Measurements from ENCODE around the gene CAMK2D.
A peak's percentile ranks its signal among the peaks of the same experiment; 100 is the strongest.
"Not testable (repeated sequence)": the region's sequence is repeated elsewhere in the genome, so short reads cannot be mapped to it uniquely, and the experiment has no call there.

Gene CAMK2D

DNA sequence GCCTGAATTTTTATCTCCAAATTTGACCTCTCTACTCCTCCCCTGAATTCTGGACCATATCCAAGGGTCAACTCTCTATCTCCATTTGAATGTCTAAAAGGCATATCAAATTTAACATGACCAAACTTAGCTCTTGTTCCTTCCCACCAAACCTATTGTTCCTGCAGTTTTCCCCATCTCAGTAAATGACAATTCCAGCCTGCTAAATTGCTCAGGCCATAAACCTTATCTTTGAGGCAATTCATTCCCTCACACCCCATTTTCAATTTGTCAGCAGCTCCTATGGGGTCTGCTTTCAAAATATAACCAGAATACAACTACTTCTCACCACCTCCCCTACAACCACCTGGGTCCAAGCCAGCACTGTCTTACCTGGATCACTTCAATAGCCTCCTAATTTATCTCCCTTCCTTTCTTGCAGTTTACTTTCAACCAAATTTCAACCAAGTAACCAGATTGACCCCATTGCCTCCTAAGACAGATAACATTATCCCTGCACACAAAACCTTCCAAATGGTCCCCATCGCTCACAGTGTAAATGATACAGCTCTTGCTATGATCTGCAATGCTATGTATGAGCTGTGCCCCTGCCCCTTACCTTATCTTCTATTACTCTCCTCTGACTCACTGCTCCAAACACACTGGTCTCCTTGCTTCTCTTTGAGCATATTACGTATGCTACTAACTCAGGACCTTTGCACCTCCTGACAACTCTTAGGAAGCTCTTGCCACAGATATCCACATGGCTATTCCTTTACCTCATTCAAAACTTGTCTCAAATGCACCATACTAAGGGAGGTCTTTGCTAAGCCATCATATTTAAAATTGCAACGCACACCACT is 66.0 kb downstream of the CAMK2D start:
- DNase-seq, result no peak
- in situ Hi-C loops (cut with HindIII; ENCODE audit: low pct_ligation_motif_present, low pct_unique_long_range_greater_than_20kb, low sequenced_read_pairs), result no loop called here

GRCh38 chr4:113694008-113694407 is 67.5 kb downstream of the CAMK2D start:
- no peak for DNase-seq
- in situ Hi-C loops (cut with HindIII; ENCODE audit: low pct_ligation_motif_present, low pct_unique_long_range_greater_than_20kb, low sequenced_read_pairs), result no loop called here

DNA sequence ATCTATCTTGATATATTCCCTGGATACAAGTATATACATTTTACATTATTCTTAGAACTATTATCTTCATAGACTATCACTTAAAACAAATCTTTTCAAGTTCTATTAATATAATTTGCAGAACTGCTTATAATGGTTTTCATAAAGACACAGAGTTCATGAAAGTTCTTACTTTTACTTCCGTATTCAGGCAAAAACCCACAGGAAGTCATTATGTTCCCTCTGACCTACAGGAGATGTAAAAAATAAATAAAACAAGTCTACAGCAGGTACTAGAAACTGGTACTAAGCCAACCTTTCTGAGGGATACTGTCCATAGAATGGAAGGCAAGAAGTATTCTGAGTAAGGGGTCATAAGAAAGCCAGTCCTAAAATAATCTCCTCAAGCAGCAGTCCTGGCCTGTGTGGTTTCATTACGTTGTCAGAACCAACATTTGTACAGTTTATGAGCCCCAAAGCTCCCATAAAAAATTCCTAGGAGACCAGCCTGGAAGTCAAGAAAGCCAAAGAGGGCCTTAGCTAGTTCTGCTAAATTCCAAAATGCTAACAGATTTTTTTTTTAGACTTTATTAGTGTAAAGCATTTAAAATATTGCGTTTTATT is 68.6 kb downstream of the CAMK2D start:
- in situ Hi-C loops (cut with HindIII; ENCODE audit: low pct_ligation_motif_present, low pct_unique_long_range_greater_than_20kb, low sequenced_read_pairs), result no loop called here
- no peak for DNase-seq

GRCh38 chr4:113691676-113692075 is 69.9 kb downstream of the CAMK2D start:
- in situ Hi-C loops (cut with HindIII; ENCODE audit: low pct_ligation_motif_present, low pct_unique_long_range_greater_than_20kb, low sequenced_read_pairs), result no loop called here
- no peak for DNase-seq

- DNase-seq, result no peak
- in situ Hi-C loops (cut with HindIII; ENCODE audit: low pct_ligation_motif_present, low pct_unique_long_range_greater_than_20kb, low sequenced_read_pairs), result no loop called here
Observed at GRCh38 chr4:113689394-113689793, 72.1 kb downstream of the CAMK2D start.

DNA sequence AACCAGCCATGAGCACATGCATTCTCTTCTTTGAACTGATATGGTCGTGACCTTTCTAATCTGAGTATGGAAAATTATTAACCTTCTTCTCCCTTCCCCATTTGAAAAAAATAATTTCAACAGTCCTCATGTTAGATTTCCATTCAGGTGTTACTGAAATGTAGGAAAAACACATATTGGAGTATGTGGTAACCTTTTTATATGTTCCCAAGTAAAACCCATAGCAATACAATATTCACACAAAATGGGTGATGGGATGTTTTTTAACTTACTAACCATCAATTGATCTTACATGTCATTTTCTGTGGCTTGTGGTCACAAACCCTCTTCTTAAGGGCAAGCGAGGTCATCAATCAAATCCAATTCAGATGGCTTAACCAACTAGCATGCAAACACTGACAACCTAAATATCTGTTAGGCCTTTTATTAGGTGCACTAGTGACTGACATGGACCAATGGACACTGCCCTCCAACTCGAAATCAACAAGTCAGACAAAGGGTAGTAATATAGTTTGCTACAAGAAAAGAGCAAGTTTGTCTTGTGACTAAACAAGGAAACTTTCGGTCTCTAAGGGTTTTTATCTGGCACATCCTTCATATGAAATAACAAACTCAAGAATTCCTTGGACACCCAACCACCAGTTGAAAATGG is 74.3 kb downstream of the CAMK2D start:
- no peak for DNase-seq
- in situ Hi-C loops (cut with HindIII; ENCODE audit: low pct_ligation_motif_present, low pct_unique_long_range_greater_than_20kb, low sequenced_read_pairs), result no loop called here

DNA sequence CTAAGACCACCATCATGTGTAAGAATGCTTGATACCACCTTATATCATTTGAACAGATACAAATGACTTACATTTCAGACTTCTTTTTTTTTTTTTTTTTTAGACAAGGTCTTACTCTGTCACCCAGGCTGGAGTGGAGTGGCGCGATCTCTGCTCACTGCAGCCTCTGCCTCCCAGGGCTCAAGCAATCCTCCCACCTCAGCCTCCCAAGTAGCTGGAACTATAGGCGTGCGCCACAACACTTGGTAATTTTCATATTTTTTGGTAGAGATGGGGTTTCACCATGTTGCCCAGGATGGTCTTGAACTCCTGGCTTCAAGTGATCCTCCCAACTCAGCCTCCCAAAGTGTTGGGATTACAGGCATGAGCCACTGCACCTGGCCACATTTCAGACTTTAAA is 76.4 kb downstream of the CAMK2D start:
- DNase-seq; in situ Hi-C loops (cut with HindIII; ENCODE audit: low pct_ligation_motif_present, low pct_unique_long_range_greater_than_20kb, low sequenced_read_pairs): not testable (repeated sequence)

- in situ Hi-C loops (cut with HindIII; ENCODE audit: low pct_ligation_motif_present, low pct_unique_long_range_greater_than_20kb, low sequenced_read_pairs), result no loop called here
- DNase-seq, result peak; percentile 13
Observed at GRCh38 chr4:113684534-113685091, 76.9 kb downstream of the CAMK2D start.

GRCh38 chr4:113682730-113683537 is 78.6 kb downstream of the CAMK2D start:
- DNase-seq, result no peak
- in situ Hi-C loops (cut with HindIII; ENCODE audit: low pct_ligation_motif_present, low pct_unique_long_range_greater_than_20kb, low sequenced_read_pairs), result no loop called here

DNA sequence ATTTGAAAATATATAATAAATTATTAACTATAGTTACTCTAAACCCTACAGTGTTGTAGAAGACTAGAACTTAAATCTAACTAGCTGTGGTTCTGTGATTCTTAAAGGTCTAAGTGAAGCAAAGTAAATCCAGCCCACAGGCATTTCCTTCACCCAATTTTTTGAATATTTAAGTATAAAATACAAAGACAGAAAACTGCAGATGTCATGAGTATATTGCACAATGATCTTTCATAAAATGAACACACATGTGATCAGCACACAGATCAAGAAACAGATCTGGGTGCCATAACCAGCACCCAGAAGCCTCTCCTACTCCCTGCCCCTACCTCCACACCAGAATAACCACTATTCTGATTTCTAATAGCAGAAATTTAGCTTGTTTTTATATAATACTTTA is 82.9 kb downstream of the CAMK2D start:
- in situ Hi-C loops (cut with HindIII; ENCODE audit: low pct_ligation_motif_present, low pct_unique_long_range_greater_than_20kb, low sequenced_read_pairs), result no loop called here
- DNase-seq, result no peak

- no peak for DNase-seq
- in situ Hi-C loops (cut with HindIII; ENCODE audit: low pct_ligation_motif_present, low pct_unique_long_range_greater_than_20kb, low sequenced_read_pairs), result no loop called here
Observed at GRCh38 chr4:113677325-113677724, 84.2 kb downstream of the CAMK2D start.

DNA sequence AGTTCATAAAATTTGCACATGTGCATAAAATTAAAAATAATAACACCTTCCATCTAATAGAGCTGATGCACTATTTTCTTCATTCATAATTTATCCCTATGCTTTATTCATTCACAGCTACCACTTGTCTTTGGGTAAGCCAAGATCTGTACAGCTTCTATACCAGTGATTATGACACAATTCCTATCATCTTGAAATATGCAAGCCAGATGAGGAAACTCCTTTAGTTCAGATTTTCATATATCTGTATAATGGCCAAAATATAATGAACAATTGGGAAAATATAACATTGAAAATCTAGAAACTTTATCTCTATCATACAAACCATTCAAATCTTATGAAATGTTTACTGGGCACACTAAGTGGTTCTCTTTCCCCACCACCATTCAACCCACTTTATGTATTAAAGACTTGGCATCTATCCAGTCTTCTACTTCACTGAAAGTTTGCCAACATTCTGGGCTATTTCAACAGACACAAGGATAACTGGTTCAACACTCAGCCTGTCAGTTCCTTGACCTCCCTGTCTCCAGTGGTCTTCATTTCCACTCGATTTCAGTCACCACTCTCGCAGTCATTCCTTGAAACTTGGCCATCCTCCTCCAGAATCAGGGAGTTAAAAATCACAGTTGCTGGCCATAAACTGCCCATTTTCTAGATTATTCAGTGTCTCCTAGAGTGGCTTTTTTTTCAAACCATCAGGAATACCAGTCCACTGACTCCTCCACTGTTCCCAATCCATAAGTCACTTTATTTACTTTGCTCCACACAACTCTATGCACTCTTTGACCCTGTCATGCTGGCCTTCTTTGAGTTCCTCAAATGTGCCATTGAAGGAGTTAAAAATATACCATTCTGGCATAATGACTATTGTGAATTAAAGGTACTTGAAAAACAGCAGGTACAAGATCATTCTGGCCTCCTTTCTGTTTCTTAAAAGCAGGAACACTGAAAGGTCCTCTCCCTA is 85.5 kb downstream of the CAMK2D start:
- in situ Hi-C loops (cut with HindIII; ENCODE audit: low pct_ligation_motif_present, low pct_unique_long_range_greater_than_20kb, low sequenced_read_pairs), result no loop called here
- DNase-seq, result no peak

DNA sequence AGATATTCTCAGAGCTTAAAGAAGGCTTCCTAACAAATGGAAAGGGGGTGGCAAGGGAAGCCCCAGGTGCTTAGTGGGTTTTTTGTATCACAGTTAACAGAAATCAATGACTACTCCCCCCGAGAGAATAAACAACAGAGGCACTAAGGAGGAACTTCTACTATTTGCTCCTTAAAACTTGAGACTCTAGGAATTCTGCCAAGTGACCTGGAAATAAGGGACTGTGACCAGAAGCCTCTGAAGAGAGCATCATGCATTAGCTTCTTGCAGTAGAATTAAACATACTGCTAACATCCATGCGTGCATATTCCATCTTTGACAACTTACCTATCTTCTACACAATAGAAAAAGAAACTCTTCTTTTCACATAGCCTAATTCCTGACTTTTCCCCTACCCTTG is 86.8 kb downstream of the CAMK2D start:
- in situ Hi-C loops (cut with HindIII; ENCODE audit: low pct_ligation_motif_present, low pct_unique_long_range_greater_than_20kb, low sequenced_read_pairs), result no loop called here
- DNase-seq, result no peak

GRCh38 chr4:113674251-113674650 is 87.3 kb downstream of the CAMK2D start:
- DNase-seq, result no peak
- in situ Hi-C loops (cut with HindIII; ENCODE audit: low pct_ligation_motif_present, low pct_unique_long_range_greater_than_20kb, low sequenced_read_pairs), result no loop called here

- in situ Hi-C loops (cut with HindIII; ENCODE audit: low pct_ligation_motif_present, low pct_unique_long_range_greater_than_20kb, low sequenced_read_pairs), result no loop called here
- DNase-seq, result peak; percentile 5
Observed at GRCh38 chr4:113673450-113673849, 88.1 kb downstream of the CAMK2D start.

GRCh38 chr4:113666386-113667114 is 95.0 kb downstream of the CAMK2D start:
- DNase-seq, result no peak
- in situ Hi-C loops (cut with HindIII; ENCODE audit: low pct_ligation_motif_present, low pct_unique_long_range_greater_than_20kb, low sequenced_read_pairs), result no loop called here

GRCh38 chr4:113665036-113665435 is 96.5 kb downstream of the CAMK2D start:
- DNase-seq, result no peak
- in situ Hi-C loops (cut with HindIII; ENCODE audit: low pct_ligation_motif_present, low pct_unique_long_range_greater_than_20kb, low sequenced_read_pairs), result no loop called here

All from ACHN (cell line).